ENCODE results near the gene DOCK10. TPM values are rescaled to one million over a fixed set of nuclear protein-coding genes. Genes with fewer than 3 reads are reported as not detected.

Gene DOCK10
- total and polyA plus RNA-seq, 9 of the 15 experiments (the other 6 are each of a cell fraction or from before 2014, with no cell fraction given) = 0.01 to 0.87 (median 0.18) TPM

DNA sequence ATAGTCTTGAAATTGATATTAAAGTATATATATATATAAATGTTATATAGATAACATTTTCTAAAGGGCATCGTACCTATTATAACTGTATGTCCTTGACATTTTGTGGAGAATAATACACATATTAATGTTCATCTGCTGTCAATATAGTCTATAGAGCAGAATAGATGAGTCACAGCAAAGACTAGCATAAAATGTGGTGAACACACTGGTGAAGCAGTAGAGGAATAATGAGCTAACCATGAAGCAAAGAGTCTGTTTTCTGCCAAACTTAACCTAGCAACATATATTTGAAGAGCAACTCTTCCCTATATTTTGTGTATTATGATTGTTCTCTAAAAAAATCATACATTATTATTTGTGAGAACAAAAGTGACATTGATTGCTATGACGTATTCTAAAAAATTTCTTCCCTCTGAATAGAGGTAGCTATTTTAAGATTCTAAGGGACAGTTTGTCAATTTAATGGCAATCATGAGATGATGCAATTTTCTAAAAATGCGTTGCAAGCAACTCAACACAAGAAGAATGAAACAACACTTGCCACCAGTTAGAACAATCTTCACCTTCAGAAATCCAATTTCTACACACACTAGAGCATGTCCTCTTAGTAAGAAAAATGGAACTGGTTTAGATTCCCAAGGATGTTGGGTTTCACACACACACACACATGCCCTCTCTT, 22.0 kb downstream of the DOCK10 start:
- CTCF ChIA-PET (ENCODE audit: low intra/inter-chr PET ratio) = no interaction called here
- BruUV-seq (replicated peaks) = no TSS peak

DNA sequence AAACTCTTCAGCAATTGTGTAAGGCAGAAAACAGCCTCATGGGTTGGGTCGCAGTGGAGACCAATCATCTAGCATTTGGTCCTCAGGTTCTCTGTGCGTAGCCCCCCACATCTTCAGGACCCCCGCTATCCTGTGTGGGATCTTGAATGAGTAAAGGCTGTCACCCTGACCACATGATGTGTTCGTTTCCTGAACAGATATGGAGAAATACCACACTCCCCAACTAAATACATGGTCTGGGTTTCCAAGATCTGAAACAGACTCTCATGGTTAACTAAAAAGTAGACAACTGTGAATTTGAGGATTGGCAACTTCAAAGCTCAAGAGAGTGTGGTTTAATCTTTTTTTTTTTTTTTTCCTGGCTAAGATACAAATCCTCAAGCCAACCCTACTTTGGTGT, 23.2 kb downstream of the DOCK10 start:
- no peak overlapping the region for H2AFZ ChIP-seq (ENCODE audit: low read depth, low read length)
- H3K4me1 ChIP-seq (replicated peaks in 1 of 2; ENCODE audit: control insufficient read depth in 2 of 2, insufficient read depth in 2 of 2, low read length in 2 of 2) = no peaks in the 10 kb centered on the region
- no peak for FAIRE-seq
- H3K27ac ChIP-seq (ENCODE audit: extremely low read depth, low read depth, low read length) = no peak overlapping the region
- no peaks in the 10 kb centered on the region for H3K36me3 ChIP-seq (ENCODE audit: control insufficient read depth, insufficient read depth, low read length)
- TF ChIP-seq, protein P1, sequence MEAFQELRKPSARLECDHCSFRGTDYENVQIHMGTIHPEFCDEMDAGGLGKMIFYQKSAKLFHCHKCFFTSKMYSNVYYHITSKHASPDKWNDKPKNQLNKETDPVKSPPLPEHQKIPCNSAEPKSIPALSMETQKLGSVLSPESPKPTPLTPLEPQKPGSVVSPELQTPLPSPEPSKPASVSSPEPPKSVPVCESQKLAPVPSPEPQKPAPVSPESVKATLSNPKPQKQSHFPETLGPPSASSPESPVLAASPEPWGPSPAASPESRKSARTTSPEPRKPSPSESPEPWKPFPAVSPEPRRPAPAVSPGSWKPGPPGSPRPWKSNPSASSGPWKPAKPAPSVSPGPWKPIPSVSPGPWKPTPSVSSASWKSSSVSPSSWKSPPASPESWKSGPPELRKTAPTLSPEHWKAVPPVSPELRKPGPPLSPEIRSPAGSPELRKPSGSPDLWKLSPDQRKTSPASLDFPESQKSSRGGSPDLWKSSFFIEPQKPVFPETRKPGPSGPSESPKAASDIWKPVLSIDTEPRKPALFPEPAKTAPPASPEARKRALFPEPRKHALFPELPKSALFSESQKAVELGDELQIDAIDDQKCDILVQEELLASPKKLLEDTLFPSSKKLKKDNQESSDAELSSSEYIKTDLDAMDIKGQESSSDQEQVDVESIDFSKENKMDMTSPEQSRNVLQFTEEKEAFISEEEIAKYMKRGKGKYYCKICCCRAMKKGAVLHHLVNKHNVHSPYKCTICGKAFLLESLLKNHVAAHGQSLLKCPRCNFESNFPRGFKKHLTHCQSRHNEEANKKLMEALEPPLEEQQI (IDR thresholded peaks at IDR 0.05) = no peak
- TF ChIP-seq SMARCC2 (IDR thresholded peaks at IDR 0.05; ENCODE audit: low read depth) = no peak
- no peak for TF ChIP-seq ZNF140 (CRISPR knock-in tag; IDR thresholded peaks at IDR 0.05)
- TF ChIP-seq, protein P2, sequence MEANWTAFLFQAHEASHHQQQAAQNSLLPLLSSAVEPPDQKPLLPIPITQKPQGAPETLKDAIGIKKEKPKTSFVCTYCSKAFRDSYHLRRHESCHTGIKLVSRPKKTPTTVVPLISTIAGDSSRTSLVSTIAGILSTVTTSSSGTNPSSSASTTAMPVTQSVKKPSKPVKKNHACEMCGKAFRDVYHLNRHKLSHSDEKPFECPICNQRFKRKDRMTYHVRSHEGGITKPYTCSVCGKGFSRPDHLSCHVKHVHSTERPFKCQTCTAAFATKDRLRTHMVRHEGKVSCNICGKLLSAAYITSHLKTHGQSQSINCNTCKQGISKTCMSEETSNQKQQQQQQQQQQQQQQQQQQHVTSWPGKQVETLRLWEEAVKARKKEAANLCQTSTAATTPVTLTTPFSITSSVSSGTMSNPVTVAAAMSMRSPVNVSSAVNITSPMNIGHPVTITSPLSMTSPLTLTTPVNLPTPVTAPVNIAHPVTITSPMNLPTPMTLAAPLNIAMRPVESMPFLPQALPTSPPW (CRISPR knock-in tag; IDR thresholded peaks at IDR 0.05) = no peak
- TF ChIP-seq ZNF79 (CRISPR knock-in tag; IDR thresholded peaks at IDR 0.05; ENCODE audit: low read depth) = no peak
- no peak for TF ChIP-seq SUPT5H (IDR thresholded peaks at IDR 0.05)
- 7% methylated on average over 2 of the region's 4 CpGs for WGBS (ENCODE audit: insufficient coverage, low coverage, missing lambda C conversion rate)
- H3K4me3 ChIP-seq = no peak overlapping the region
- ChIA-PET POLR2A (no interaction called here), CTCF (ENCODE audit: low intra/inter-chr PET ratio) (no interaction called here)
- intact Hi-C loops (cut with micrococcal nuclease) = no loop called here
- no peaks in the 10 kb centered on the region for H3K27me3 ChIP-seq (ENCODE audit: control insufficient read depth in 2 of 2, insufficient read depth in 2 of 2, low read length in 2 of 2)
- no TSS peak for BruUV-seq (replicated peaks)
- in situ Hi-C loops (cut with MboI) = no loop called here
- DNase-seq (ENCODE audit: extremely low read depth in 1 of 4, low spot score in 3 of 4) = no peak
- H4K20me1 ChIP-seq (replicated peaks; ENCODE audit: control insufficient read depth, insufficient read depth, low read length) = no peaks in the 10 kb centered on the region
- H3K9ac ChIP-seq (ENCODE audit: insufficient read depth in 1 of 2, low read depth in 2 of 2, low read length in 2 of 2) = no peak overlapping the region
- no peak for ATAC-seq
- no peaks in the 10 kb centered on the region for H3K9me3 ChIP-seq (replicated peaks; ENCODE audit: control insufficient read depth, insufficient read depth, low read depth, low read length)
- H3K4me2 ChIP-seq (ENCODE audit: insufficient read depth, low read length) = no peak overlapping the region
- H3K79me2 ChIP-seq (ENCODE audit: control insufficient read depth, insufficient read depth, low read length) = no peaks in the 10 kb centered on the region
- H3K9me1 ChIP-seq (ENCODE audit: control insufficient read depth, insufficient read depth, low read length) = no peaks in the 10 kb centered on the region

More for the DNA sequence above, 22.0 kb downstream of the DOCK10 start:
- FAIRE-seq (no peak), ATAC-seq (no peak), DNase-seq (ENCODE audit: extremely low read depth in 1 of 4, low spot score in 3 of 4) (no peak)
- Histone ChIP-seq H3K36me3 (ENCODE audit: control insufficient read depth, insufficient read depth, low read length) (no peaks in the 10 kb centered on the region), H3K9ac (ENCODE audit: insufficient read depth in 1 of 2, low read depth in 2 of 2, low read length in 2 of 2) (no peak overlapping the region), H2AFZ (ENCODE audit: low read depth, low read length) (no peak overlapping the region), H3K4me2 (ENCODE audit: insufficient read depth, low read length) (no peak overlapping the region), H3K27me3 (ENCODE audit: control insufficient read depth in 2 of 2, insufficient read depth in 2 of 2, low read length in 2 of 2) (no peaks in the 10 kb centered on the region), H3K9me3 (replicated peaks; ENCODE audit: control insufficient read depth, insufficient read depth, low read depth, low read length) (no peaks in the 10 kb centered on the region), H4K20me1 (replicated peaks; ENCODE audit: control insufficient read depth, insufficient read depth, low read length) (no peaks in the 10 kb centered on the region), H3K27ac (ENCODE audit: extremely low read depth, low read depth, low read length) (no peak overlapping the region), H3K79me2 (ENCODE audit: control insufficient read depth, insufficient read depth, low read length) (no peaks in the 10 kb centered on the region), H3K9me1 (ENCODE audit: control insufficient read depth, insufficient read depth, low read length) (no peaks in the 10 kb centered on the region), H3K4me1 (replicated peaks in 1 of 2; ENCODE audit: control insufficient read depth in 2 of 2, insufficient read depth in 2 of 2, low read length in 2 of 2) (no peaks in the 10 kb centered on the region), H3K4me3 (no peak overlapping the region)
- TF ChIP-seq ZSCAN32 (CRISPR knock-in tag; IDR thresholded peaks at IDR 0.05) = 0 out of 2 replicates have a peak, but pooled peaks have one; percentile 19
- TF ChIP-seq, protein P3, sequence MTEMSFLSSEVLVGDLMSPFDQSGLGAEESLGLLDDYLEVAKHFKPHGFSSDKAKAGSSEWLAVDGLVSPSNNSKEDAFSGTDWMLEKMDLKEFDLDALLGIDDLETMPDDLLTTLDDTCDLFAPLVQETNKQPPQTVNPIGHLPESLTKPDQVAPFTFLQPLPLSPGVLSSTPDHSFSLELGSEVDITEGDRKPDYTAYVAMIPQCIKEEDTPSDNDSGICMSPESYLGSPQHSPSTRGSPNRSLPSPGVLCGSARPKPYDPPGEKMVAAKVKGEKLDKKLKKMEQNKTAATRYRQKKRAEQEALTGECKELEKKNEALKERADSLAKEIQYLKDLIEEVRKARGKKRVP (CRISPR knock-in tag; IDR thresholded peaks at IDR 0.05) = 0 out of 2 replicates have a peak, but pooled peaks have one; percentile 34
- TF ChIP-seq CEBPG (CRISPR knock-in tag; IDR thresholded peaks at IDR 0.05) = no peak
- TF ChIP-seq CEBPG (tag; conservative IDR thresholded peaks at IDR 0.05 in 1 of 2, IDR thresholded peaks at IDR 0.05 in 1 of 2) = peak in 1 of 2 experiments; percentile 61; a peak in 2 of 4 replicates
- TF ChIP-seq NR2C2 (CRISPR knock-in tag; IDR thresholded peaks at IDR 0.05) = no peak
- no peak for TF ChIP-seq NR2C2 (tag; IDR thresholded peaks at IDR 0.05)
- intact Hi-C loops (cut with micrococcal nuclease) (no loop called here), in situ Hi-C loops (cut with MboI) (no loop called here)
- POLR2A ChIA-PET = no interaction called here
- WGBS (ENCODE audit: insufficient coverage, low coverage, missing lambda C conversion rate) = 4% methylated on average over 3 of the region's 3 CpGs

Data from K562 (cell line).